ENCODE data around the gene CPNE1.

CPNE1 gene

DNA sequence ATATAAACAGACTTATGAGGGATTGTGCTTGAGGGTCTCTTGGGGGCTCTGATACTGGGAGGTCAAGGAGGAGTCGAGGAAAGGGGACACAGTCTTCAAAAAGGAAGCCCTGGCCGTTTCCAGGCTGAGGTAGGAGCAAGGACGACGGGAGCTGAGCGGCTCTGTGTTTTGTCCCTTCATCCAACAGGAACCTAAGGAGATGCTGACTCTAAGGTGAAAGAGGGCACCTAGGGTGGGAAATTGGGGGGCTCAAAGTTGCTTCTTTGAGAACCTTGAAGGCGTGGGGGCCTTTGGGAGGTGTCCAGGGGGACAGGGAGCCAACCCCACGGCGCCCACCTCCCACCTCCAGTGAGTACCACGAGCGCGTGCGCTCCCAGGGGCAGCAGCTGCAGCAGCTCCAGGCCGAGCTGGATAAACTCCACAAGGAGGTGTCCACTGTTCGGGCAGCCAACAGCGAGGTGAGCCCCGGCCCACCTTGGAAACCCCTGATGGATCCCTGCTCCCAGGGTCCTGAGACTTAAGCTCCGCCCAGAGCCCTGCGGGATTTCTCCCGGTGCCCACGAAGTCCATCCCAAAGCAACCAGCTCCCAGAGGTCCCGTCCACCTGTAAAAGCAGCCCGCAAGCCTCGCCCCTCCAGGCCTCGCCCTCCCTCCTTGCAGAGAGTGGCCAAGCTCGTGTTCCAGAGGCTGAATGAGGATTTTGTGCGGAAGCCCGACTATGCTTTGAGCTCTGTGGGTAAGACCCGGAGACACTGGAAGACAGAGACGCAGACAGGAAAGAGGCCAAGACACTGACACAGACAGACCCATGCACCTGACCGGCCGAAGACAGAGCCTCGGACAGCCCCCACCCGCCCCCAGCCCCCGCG lies 46.2 kb downstream of the CPNE1 start:
- DNase-seq: no peak

- DNase-seq: peak; percentile 69
Observed at GRCh38 chr20:35617397-35618262, 47.1 kb downstream of the CPNE1 start.

DNA sequence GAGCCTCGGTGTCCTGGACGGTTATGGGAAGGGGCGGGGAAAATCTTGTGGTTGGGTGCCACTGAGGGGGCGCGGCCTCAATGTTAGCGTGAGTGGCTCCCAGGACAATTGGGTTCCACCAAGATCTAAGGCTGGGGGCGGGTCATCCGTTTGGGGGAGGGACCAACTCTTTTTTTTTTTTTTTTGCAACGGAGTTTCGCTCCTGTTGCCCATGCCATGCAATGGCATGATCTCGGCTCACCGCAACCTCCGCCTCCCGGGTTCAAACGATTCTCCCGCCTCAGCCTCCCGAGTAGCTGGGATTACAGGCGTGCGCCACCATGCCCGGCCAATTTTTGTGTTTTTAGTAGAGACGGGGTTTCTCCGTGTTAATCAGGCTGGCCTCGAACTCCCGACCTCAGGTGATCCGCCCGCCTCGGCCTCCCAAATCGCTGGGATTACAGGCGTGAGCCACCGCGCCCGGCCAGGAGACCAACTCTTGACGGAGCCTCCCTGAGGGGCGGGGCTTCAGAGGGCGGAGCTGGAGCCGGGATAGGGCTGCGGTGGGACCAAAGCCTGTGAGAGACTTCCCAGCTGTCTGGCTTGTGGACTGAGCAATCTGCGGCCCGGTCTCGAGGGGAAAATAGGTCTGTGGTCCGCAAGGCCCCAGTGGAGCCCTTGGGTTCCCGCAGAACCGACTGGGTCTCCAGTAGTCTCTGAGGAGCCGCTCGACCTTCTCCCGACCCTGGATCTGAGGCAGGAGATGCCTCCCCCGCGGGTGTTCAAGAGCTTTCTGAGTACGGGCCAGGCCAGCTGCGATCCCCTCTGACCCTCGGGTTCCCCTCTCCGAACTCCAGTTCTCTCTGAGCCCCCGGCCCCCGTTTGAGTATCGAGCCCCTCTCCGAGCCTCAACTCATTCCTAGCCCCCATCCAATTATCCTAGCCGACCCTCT lies 48.0 kb downstream of the CPNE1 start:
- DNase-seq: peak; percentile 76

DNA sequence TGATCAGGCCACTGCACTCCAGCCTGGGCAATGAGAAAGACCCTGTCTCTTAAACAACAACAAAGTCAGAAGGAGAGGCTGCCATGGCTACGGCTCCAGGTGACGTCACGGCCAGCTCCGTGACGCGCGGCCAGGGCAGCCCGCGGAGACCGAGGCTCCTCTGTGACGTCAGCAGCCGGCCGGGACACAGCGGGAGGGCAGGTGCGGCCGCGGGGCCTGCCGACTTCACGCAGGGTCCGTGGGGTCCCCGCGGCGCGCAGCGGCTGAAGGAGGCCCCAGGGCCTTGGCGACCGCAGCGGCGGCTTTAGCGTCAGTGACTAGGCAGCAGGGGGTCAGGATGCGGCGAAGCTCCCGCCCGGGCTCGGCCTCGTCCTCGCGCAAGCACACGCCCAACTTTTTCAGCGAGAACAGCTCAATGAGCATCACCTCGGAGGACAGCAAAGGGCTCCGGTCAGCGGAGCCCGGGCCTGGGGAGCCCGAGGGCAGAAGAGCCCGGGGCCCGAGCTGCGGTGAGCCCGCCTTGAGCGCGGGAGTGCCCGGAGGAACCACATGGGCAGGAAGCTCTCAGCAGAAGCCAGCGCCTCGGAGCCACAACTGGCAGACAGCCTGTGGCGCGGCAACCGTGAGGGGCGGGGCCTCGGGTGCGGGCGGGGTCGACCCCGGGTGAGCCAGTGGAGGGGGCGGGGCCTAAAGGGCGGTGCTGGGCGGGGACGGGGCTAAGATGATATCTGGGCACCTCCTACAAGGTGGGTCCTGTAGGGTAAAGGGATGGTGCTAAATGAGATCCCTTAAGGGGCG lies 48.8 kb downstream of the CPNE1 start, which contains the start of gene SPAG4:
SPAG4 (plus strand) TSS at position 163 of the 798 bp plus-strand sequence; CDS start at position 338, 175 bp downstream.
- DNase-seq: peak; percentile 100

DNA sequence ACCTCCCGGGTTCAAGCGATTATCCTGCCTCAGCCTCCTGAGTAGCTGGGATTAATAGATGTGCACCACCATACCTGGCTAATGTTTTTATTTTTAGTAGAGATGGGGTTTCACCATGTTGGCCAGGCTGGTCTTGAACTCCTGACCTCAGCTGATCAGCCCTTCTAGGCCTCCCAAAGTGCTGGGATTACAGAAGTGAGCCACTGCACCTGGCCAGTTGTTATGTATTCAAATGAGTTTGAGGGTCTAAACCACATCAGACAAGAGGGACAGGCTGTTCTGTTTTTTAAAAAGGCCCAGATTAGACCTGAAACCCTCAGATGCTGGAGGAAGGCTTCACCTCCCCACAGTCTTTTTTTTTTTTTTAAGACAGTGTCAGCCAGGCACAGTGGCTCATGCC lies 53.2 kb downstream of the CPNE1 start:
- no peak for DNase-seq

DNA sequence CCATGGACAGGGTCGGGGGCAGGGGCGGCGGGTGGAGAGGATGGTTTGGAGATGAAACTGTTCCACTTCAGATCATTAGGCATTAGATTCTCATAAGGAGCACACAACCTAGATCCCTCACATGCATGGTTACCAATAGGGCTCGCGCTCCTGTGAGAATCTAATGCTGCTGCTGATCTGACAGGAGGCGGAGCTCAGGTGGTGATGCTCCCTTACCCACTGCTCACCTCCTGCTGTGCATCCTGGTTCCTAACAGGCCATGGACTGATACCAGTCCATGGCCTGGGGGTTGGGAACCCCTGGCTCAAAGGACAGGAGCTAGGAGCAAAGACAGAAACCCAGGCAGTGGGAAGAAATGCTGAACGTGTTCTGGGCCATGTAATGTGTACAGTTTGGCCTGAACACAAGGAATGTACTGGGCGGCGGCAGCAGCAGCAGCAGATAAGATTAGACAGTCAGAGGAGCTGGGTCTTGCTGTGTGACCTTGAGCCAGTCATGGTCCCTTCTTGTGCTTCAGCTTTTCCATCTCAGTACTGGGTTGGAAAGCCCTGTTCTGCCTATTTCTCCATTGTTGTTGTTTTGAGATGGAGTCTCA lies 53.8 kb downstream of the CPNE1 start:
- DNase-seq: no peak

DNA sequence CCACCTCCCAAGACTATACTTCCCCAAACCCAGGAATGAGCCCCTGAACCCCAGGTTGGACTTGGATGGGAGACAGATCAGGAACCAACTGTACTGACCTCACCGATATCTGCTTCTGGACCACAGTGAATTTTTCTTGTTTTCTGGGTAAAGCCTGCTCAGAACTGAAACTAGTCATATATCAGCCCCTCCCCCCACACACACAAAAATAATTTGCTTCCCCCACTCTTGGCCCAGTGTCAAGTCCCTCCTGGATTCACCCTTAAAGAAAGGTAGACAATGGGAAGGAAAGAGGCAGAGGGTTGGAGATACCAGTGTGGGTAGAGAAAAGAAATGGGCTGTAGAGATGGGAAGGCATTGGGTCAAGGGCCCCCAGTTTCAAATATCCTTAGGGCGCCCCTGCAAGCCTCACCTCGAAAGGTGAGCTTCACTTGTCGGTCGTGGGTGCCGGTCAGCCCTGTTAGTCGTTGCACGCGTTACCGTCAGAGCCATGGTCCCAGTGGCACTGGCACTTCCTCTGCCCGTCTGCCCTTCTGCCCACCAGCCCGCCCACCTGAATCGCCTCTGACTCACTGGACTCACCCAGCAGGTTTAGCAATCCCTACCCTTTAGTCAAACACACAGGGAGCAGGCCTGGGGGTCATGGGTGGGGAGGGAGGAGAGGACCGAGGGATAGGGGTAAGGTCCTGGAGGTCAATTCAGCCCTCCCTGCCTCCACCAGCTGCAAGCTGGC lies 57.5 kb downstream of the CPNE1 start:
- no peak for DNase-seq

- no peak for DNase-seq
Observed at GRCh38 chr20:35606127-35606526, 58.6 kb downstream of the CPNE1 start.

- DNase-seq: no peak
Observed at GRCh38 chr20:35604449-35604747, 60.3 kb downstream of the CPNE1 start.

- DNase-seq: no peak
Observed at GRCh38 chr20:35603695-35604448, 60.8 kb downstream of the CPNE1 start.

DNA sequence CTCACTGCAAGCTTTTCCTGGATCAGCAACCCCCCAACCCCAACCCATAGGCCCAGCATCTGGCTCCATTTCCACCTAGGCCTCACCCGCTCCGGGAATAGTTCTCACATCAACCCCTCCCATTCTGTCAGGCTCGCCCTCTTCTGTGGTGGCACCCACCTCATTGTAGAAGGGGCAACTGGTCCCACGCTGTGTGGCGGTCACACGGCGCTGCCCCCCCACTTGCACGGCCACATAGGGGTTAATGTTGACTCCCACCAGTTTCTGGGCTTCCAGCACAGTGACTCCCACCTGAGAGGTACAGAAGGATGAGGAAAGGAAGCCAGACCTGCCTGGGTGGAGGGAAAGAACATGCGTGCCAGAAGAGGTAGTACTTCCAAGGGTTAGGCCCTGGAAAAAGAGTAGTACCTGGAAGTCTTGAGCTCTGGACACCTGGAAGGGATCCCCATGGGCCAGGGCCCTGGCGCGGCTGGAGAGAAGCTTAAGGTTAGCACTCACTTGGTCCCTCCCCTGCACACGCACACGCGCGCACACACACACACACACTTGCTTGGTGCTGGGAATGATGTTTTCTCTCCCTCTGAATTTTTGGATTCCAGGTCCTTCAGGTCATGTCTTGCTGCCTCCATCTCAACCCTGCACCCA lies 61.7 kb downstream of the CPNE1 start:
- DNase-seq: no peak

DNA sequence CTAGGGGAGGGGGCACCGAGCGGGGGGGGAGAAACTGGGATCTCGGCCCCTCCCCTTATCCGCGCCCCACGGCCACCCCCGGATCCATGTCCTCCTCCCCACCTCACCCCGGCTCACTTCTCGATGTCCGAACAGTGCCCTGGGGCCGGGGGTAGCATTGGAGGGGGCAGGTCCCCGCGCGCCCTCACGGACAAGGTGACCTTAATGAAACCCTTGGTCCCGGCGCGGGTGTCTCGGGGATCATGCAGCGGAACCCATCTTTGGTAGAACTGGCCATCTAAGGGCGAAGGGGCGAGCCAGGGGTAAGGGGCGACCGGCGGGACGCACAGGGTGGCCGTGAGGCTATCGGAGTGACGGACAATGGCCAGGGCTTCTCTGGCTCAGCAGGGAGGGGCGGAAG lies 62.7 kb downstream of the CPNE1 start:
- DNase-seq: no peak

GRCh38 chr20:35600993-35601973 lies 63.4 kb downstream of the CPNE1 start:
- DNase-seq: peak; percentile 66

- DNase-seq: no peak
Observed at GRCh38 chr20:35600176-35600992, 64.3 kb downstream of the CPNE1 start.

GRCh38 chr20:35599776-35600120 lies 65.0 kb downstream of the CPNE1 start:
- no peak for DNase-seq

DNA sequence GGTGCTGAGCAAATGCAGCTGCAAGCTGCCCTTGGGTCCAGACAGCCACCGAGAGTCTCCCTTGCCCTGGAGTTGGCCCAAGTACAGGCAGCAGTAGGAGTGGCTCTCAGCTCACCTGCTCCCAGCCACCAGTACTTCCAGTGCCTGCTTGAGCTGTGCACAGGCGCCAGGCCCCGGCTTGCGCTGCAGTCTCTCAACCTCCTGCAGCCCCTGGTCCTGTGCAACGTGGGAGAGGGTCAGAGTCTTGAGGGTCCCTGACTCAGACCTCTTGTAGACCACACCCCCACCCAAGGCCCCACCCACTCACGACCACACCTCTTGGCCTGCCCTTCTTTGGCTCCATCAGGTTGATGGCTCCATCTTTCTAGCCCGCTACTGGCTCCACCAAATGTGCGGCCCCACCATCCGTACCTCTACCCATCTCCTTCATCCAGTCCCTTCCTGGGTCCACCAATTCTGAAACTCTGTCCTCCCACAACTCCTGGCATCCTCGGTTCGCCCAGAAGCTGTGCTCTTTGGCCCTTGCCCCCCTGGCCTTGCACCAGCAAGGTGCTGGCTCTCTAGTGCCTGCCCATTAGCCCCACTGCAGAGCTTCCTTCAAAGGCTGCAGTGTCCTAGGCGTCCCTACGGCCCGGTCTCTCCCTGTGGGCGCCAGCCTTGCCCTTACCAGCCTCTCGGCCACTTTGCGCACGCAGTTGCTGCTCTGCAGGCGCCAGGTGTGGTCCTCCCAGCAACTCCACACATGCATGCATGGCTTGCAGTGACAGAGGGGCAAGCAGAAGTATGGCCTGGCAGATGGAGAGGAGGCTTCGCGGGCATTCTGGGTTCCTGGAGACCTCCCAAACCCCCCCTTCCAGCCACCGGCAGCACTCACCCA lies 65.6 kb downstream of the CPNE1 start:
- no peak for DNase-seq
